Bronchial epithelial cell (primary cell): ENCODE data around the gene KCNAB1. TPM values are rescaled to one million over a fixed set of nuclear protein-coding genes. Genes with fewer than 3 reads are reported as not detected.

Source experiments
- DNase-seq: peaks from one replicate; pipeline ENCODE4 v3.0.0-alpha.2; 2010; ENCODE audit warnings: low read depth
- FAIRE-seq: peaks from 2 replicates; lab custom pipeline; 2011; peaks lifted over from hg19 to GRCh38; lab: Jason Lieb, UNC
- H3K27me3 ChIP-seq: 2 replicates; pipeline ENCODE4 v1.5.1; 2011; ENCODE audit warnings: low read length; ENCODE audit not compliant: control insufficient read depth, insufficient read depth
- H3K36me3 ChIP-seq: 2 replicates; pipeline ENCODE4 v1.5.1; 2011; ENCODE audit warnings: low read length; ENCODE audit not compliant: control insufficient read depth, insufficient read depth
- H3K4me3 ChIP-seq: 2 replicates; pipeline ENCODE4 v1.5.1; 2011; ENCODE audit warnings: mild to moderate bottlenecking, low read depth, low read length, control low read depth
- total RNA-seq: library from RNA; depleted of rRNA; stranded (reverse); fragments of >200 nt; gene quantifications from 2 replicates; pipeline ENCODE4 v1.2.1, GENCODE V29; 2014
- TF ChIP-seq, protein P1 (sequence below): IDR thresholded peaks from 2 replicates; pipeline ENCODE4 v1.5.1; 2011; ENCODE audit warnings: mild to moderate bottlenecking, moderate library complexity, low read length, control low read depth, inconsistent platforms; ENCODE audit not compliant: insufficient read depth, severe bottlenecking

KCNAB1 gene
- total RNA-seq, 1 donor from 2014 or later, result 0.26 TPM

DNA sequence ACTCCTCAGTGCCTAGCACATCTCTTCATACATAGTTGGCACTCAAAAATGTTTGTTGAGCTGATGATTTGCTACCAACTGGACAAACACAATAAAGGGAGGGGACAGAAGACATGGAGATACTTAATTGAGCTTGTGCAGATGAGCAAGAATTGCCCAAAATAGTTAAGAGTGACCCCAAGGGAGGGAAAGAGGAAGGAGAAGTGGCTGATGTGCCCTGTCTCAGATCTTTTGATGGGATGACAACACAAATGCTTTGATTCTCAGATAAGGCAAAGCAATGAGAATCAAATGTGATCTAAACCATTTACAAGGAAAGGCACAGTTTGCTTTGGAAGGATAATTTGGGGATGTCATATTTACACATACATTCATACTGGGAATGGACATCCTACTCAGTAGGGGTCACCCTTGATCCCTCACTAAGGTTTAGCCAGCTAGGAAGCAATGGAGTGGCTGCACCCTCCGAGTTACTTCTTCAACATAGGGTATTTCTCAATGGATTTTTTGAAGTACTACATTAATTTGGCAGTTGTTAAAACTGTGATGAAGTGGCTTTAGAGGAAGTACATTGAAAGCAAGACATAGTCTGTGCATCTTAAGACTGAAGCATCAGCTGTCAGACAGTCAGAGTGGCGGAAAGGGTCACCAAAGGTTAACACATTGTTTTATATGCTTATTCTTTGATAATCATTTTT lies 456.4 kb downstream of the KCNAB1 start:
- Histone ChIP-seq H3K36me3 (no peaks in the 10 kb centered on the region), H3K27me3 (no peaks in the 10 kb centered on the region), H3K4me3 (no peak overlapping the region)
- no peak for FAIRE-seq
- TF ChIP-seq, protein P1, sequence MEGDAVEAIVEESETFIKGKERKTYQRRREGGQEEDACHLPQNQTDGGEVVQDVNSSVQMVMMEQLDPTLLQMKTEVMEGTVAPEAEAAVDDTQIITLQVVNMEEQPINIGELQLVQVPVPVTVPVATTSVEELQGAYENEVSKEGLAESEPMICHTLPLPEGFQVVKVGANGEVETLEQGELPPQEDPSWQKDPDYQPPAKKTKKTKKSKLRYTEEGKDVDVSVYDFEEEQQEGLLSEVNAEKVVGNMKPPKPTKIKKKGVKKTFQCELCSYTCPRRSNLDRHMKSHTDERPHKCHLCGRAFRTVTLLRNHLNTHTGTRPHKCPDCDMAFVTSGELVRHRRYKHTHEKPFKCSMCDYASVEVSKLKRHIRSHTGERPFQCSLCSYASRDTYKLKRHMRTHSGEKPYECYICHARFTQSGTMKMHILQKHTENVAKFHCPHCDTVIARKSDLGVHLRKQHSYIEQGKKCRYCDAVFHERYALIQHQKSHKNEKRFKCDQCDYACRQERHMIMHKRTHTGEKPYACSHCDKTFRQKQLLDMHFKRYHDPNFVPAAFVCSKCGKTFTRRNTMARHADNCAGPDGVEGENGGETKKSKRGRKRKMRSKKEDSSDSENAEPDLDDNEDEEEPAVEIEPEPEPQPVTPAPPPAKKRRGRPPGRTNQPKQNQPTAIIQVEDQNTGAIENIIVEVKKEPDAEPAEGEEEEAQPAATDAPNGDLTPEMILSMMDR, result no peak
- DNase-seq, result no peak

DNA sequence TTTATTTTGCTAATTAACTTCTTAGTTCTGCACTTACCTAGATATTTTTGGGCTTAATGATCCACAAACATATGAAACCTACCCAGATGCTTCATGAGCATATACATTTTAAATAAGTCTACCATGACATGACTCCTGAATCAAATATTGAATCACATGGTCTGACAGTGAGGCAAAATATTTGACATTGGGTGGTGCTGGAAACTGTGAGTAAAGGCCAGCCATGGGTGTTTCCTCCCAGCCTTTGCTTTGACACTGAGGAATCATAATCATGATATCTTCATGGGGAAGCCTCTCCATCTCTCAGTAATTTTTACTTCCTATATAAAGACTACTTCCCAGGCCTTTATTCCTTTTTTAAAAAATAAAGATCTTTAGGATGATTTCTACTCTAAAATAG lies 457.4 kb downstream of the KCNAB1 start:
- DNase-seq, result peak; percentile 88
- FAIRE-seq, result no peak

DNA sequence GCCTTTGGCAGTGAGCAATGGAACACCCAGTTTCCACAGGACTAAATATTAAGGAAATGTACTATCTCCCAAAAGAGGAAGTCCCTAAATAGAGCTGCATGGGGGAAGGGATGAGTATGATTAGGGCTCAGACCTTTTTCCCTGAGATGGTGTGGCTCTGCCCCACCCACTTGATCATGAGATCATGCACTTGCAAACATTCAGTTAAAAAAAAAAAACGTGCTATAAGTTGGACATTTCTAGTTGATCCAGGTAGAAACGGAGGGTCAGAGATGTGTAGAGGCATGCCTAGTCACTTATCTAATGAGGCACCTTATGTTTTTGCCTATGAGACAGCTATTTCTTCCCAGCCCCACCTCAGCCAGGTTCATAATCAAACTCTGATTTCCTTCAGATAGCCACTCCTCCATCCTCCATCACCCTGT lies 459.1 kb downstream of the KCNAB1 start:
- FAIRE-seq (no peak), DNase-seq (peak; percentile 91)
- no peaks in the 10 kb centered on the region for H3K27me3 ChIP-seq
- TF ChIP-seq, protein P1, result no peak
- H3K36me3 ChIP-seq, result no peaks in the 10 kb centered on the region
- H3K4me3 ChIP-seq, result no peak overlapping the region

More for the DNA sequence above, 457.4 kb downstream of the KCNAB1 start:
- Histone ChIP-seq H3K27me3 (no peaks in the 10 kb centered on the region), H3K36me3 (no peaks in the 10 kb centered on the region), H3K4me3 (no peak overlapping the region)
- TF ChIP-seq, protein P1, result no peak

DNA sequence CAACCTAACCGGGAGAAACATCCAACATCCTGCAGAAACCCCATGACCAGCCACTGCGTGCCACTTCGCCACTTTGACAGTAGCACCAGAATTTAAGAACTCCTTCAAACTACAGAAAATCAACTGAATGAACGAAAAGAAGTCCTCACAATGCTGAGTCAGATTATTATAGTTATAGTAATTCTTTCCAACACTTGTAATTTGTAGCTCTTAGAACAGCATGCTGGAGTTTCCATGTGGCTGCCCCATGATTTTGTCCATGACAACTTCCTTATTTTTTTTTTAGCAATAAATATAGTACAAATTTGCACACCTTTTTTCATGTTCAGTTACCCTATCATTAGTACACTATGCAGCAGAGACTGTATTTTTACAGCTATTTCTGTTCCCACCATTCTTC lies 460.7 kb downstream of the KCNAB1 start:
- Histone ChIP-seq H3K4me3 (no peak overlapping the region), H3K27me3 (no peaks in the 10 kb centered on the region), H3K36me3 (no peaks in the 10 kb centered on the region)
- TF ChIP-seq, protein P1, result no peak
- FAIRE-seq (no peak), DNase-seq (no peak)

DNA sequence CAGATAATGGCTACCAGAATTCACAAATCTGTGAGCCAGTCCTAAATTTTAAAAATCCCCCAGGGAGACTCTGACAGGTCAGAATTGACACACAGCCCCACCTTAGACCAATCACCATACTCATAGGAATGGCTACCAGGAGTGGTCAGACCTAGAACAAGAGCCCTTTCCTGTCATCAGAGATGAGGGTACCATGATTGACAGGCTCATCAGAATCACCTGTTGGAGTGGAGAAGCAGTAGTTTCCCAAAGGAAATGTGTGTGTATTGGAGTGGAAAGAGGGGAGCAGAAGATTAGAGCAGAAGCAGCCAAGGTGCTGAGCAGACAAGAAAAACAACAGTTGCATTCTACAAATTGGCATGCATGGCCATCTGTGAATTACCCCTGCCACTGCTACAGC lies 461.6 kb downstream of the KCNAB1 start:
- FAIRE-seq (no peak), DNase-seq (no peak)
- Histone ChIP-seq H3K4me3 (no peak overlapping the region), H3K36me3 (no peaks in the 10 kb centered on the region), H3K27me3 (no peaks in the 10 kb centered on the region)
- TF ChIP-seq, protein P1, result no peak
